SIG-M5 treated with dmso at 0.1 percent for 504 hours (cell line): ENCODE data around the gene SMARCE1.
A peak's percentile ranks its signal among the peaks of the same experiment; 100 is the strongest.

Experiments used
- DNase-seq: peaks from one replicate; lab custom pipeline; 2025; ENCODE audit not compliant: unreplicated experiment; lab: John Stamatoyannopoulos, UW

SMARCE1 gene

DNA sequence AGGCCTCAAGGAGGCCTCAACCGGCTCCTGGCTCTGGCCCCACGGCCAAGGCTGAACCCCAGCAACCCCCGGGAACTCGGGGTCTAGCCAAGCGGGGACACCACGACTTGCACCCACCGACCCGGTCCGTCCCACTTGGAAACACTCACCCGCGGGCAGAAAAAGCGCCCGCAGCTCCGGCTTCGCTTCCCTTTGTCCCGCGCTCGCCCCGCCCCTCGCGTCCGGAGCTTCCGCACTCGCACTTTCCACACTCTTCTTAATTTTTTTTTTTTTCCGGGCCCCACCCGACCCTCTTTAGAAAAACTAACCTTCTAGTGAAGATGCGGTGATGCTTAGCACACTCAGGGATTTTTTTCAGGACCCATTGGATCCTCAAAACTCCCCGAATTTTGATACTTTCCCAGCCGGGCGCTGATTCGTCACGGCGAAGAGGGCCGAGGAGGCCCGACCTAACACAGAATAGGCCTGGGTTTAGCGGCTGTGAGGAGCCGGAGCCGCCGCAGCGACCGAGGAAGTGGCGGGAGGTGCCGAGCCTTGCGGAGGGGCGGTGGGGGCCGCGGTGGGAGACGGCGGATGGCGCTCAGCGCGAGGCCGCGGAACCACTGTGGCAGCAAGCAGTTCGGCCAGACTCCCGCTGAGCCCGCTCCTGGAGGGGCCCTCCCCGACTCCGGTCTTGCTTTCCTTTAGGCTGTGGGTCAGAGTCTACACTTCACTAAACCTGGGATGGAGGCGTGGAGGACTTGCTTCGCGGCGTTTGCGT is at the start of gene SMARCE1:
Gene SMARCE1 (minus strand): TSS at position 195 of the 760 bp plus-strand sequence. CDS start 2,016 bp downstream, outside the sequence.
- DNase-seq, result peak; percentile 71

DNA sequence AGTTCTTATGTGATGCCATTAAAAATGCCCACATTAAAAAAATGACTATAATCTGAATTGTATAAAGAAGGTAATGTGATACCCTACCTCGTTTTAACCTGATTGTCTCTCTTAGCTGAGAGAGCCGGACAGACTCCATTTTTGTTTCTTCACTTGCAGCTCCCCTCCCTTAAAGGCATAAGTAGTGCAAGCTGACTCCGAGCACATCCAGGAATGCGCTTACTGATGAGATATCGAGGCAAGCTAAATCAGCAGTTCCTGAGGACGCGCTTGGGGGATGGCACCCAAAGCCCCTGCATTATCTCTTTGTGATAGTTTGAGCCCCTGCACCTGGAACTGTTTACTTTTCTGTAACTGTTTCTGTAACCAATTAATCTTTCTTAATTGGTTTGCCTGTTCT is 49.7 kb upstream of the SMARCE1 start:
- DNase-seq, result no peak

DNA sequence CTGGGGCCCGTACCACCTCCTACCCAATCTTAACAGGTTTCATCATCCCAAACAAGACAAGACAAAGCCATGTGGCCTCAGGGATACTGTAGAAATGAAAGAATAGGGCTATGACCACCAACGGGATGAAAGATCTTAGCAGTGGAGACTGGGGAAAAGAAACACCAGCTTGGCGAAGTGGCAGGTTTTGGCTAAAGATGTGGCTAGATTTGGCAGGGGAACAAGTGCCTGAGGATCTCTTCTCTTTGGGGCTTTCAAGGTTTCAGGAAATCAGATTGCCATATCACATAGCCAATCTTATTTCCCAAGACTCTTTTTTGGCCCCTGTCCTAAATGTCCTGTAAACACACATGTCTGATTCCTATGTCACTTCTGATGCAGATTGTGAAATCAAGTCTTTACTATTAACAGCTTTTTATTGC is 49.0 kb upstream of the SMARCE1 start:
- DNase-seq, result no peak

DNA sequence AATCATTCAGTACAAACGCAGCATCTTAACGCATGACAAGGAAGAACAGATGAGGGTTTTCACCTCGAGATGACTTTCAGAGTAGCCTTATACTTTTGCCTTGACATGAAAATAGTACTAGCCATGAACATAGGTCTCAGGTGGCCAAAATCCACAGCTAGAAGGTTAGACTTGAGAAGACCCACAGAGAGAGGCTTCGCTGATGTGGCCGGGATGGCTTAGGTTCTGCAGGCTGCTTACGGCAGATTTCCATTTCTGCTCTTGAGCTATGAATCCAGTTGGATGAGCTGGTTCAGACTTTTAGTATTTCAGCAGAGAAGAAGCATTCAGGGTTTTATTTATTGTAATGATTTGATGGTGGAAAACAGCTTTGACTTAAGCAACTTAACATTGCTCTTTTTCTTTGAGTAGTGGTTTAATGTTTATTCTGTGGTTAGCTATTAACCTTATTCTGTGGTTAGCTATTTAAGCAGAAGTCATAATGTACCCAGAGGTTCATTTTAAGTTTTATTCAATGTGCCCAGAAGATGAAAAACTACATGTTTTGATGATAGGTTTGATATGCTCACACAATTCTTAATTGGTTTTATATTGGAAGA is 48.4 kb upstream of the SMARCE1 start:
- DNase-seq, result no peak

DNA sequence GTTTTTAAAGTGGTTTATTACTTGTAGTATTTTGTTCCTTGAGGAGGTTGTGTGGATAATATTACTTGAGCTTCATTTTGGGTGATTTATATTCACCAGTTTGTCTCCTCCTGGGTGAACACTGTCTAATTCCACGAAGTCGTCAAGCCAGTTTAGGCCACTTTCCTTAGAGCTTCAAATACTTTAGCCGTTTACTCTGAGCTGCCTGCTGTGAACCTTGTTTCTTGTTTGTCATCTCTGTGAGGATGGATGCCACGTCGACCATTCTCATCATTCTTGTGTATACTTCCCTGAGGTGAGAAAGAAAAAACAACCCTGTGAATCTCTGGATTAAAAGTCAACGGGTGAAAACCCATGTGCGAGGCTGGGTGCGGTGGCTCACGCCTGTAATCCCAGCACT is 47.0 kb upstream of the SMARCE1 start:
- peak; percentile 48 for DNase-seq

DNA sequence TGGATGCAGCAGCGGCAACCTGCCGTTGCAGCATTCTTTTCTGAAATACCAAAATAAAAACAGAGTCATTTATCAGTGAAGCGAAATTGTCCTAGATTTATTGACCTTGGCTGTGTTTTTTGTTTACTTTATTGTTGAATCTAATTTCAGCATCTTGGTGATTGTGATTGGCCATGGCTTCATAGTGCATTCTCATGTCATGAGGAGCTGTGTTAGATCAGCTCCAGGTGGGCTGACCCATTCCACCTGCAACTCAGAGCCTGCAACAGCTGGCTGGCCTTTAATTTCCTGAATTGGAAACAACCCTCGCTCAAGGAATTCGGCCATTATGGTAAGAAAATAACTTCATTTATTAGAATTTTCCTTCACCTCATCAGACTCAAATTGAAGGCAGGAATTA is 39.5 kb upstream of the SMARCE1 start:
- DNase-seq, result no peak

DNA sequence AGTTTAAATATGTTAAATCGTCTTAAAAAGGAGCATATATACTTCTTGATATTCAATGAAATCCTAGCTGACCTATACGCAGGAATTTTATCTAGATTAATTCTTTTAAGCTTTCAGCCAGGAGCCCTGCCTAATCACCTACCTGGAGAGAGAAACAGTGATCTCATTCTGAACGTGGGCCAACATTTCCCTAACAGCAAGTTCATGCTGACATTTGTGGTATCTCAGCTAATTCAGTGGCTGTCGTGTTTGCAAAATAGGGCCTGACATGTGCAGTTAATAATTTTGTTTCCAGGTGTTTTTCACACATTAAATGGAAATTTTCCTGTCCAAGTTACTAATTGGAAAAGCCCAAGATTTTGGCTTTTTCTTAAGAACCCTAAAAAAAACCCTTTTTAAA is 38.6 kb upstream of the SMARCE1 start:
- no peak for DNase-seq

DNA sequence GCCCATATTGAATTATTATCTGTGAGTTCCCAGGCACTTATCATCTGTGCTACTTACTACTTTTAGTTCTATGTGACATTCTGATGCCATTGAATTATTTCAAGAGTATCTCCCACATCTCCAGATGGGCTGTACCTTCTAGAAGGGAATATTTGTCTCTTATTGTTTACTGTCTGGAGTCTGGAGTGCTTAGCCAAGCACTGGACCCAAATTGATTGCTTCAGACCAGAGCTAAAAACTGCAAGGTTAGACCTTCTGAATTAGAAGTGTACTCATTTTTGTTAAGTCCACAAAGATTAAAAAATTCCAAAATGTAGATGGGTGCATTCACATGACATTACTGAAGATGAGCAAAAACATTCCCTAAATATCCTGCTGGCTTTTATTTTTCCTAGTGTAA is 33.4 kb upstream of the SMARCE1 start:
- DNase-seq, result no peak

DNA sequence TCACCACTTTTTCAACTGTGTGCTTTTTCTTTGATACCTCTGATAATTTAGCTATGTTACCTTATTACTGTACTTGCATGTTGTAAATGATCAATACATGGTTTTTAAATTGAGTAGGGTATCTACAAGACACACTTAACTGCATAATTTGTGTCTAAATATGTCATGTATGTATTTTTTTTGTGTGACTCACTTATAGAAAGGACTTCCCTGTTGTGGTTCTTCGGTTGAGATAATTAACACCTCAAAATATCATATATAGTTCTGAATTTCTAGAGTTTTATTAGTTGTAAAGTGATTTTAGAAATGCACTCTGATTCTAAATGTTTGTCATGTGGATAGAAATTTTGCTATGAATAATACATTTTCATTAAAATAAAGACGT is 31.9 kb upstream of the SMARCE1 start:
- DNase-seq, result no peak

DNA sequence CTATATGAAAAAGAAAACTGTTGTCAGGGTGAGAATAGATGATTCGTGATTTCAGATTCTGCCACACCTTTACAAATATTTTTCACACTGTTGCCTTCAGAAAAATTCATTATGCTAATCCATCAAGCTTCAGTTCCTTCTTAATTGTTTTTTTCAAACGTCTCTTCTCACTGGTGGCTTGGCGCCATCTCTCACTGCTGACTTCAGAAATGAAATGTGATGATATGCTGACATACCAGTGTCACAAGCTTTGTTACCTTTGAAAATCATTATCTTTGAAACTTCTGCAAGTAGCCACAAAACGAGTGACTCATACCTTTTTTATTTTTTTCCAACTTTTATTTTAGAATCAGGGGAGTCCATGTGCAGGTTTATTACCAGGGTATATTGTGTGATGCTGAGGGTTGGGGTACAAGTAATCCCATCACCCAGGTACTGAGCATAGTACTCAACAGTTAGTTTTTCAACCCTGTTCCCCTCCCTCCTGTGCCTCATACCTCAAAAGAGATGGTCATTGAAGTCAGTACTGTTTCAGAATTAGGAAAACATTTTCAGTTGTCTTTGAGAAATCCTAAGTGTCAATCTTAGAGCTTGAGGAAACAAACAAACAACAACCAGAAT is 31.4 kb upstream of the SMARCE1 start:
- DNase-seq, result no peak

DNA sequence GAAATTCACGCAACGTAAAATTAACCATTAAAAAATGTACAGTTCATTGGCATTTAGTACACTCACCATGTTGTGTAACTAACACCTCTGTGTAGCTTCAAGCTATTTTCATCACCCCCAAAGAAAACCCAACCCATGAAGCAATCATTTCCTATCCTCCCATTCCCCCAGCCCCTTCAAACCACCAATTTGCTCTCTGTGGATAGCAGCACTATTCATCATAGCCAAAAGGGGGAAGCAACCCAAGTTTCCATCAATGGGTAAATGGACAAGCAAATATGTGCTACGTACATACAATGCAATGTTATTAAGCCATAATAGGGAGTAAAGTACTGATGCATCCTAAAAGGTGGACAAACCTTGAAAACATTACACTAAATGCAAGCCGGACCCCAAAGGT is 28.3 kb upstream of the SMARCE1 start:
- peak; percentile 93 for DNase-seq

DNA sequence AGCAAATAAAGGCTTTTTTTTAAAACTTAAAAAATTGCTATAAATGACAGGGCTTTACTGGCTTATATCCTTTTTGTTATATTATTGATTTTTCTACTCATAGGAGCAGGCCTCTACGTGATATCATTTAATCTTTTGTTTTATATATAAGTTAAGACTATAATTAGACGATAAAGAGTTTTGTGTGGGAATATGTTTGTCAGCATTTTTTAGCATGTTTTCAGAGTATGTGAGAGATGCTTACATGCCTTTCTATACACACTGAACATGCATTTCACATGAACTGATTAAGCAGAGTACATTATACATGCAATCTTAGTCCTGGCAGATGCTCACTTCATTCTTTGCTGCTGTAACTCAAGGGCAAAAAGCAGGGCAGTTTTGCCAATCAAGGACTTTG is 25.0 kb upstream of the SMARCE1 start:
- no peak for DNase-seq

DNA sequence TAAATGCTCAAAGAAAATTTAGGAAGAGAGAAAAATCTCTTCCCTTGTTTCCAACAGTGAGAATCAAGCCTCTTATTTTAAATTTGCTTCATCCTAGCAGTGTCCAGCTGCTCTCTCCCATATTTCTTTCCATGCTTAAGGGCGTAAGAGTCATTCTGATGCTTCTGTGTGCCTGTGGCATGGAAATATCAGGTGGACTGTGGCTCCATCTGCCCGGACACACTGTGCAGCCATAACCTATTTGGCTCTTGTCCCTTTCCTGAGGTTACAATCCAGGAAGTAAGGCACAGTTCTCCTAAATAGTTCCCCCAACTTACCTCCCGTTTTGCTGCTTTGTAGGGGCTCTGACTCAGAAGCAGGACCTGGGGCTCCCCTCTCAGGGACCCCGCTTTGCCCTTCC is 23.7 kb upstream of the SMARCE1 start:
- no peak for DNase-seq

DNA sequence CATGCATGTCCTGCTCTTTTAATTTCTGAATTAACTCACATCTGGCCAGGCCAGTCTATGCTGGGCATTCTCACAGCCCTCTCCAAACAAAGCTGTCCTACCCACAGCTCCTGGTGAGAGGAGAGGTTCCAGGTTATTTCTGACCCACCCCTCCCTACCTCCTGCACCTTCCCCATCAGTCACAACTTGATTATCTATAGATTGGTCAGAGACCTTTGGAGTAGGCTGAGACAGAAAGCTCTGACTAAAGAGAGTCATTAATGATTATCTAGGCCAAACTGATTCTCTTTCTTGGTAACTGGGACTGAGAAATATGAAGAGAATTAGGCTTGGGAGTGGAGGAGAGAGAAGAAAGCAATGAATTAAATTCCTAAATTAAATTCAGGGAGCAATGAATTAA is 18.7 kb upstream of the SMARCE1 start:
- DNase-seq, result no peak

DNA sequence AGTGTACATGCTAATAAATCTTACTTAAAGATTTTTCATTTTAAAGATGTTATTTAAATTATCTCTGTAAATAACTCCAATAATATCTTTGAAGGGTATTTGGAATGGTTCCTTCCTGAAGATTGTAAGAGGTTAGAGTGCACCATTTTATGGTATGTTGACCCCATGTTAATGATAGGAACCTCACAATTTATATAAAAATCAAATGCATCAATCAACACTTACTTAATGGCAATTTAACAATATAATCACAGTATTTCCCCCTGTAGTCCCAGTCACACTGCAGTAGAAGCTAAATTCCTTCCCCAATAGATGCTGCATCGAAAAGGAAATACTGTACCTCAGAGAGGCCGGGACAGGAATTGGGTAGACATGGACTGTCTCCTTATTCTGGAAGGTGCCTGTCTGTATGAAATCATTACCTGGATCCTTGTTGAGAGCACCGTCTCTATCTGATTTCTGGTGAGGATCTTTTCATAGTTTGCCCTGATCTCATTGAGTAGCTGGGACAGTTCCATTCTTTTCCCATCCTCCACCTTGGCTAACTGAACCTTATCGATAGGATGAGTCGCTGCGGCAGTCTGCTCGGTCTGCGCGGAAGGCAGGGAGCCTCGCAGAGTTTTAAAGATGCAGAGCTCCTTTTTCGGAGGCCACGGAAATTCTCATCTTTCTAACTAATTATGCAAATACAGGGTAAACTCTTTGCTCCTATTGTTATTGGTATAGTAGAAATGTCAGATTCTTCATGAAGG is 17.1 kb upstream of the SMARCE1 start, which contains the start of gene KRT222:
Gene KRT222 (minus strand): TSS at position 596 of the 752 bp plus-strand sequence. CDS start 78 bp downstream, at position 518.
- no peak for DNase-seq

DNA sequence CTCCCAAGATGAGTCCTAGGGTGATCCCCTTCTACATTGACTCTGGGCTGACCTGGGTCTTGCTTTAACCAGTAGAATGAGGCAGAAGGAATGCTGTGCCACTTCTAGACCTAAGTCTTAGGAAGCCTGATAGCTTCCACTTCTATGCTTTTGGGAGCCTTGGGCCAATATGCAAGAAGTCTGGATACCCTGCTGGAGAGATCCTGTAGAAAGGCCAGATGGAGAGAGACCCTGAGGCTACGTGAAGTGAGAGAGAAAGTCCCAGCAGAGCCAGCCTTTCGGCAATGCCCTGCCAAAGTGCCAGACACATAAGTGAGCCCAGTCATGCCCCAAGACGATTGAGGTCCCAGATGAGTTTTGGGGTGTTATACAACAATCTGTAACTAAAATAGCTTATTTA is 15.6 kb upstream of the SMARCE1 start:
- DNase-seq, result no peak

DNA sequence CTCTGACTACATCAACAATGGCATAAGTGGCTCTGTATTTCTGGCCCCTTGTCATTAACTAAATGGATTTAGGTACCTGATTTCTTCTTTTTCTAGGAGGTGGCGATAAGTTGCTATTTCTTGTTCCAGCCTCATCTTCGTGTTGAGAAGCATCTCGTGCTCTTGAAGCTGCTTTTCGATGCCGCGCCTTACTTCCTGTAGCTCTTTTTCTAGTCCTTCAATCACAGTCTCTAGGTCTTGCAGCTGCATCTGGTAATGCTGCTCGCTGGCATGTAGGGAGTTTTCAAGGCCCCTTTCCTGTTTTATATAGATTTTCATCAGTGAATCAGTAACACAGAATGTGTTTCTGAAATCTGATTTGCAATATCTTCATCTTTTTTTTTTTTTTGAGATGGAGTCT is 12.3 kb upstream of the SMARCE1 start:
- DNase-seq, result no peak

DNA sequence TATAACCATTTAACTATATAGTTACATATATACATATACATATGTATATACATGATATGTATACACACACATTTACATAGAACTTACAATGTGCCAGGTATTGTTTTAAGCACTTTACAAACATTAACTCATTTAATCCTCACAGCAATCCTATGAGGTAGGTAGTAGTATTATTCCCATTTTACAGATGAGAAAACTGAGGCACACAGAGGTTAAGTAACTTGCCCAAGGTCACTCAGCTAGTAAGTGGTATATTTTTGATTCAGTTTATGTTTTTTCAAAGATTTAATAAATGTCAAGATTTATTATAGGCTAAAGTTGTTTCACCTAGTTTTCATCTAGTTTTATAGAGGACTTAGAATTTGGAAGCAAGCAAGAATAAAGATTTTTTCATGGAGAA is 10.8 kb upstream of the SMARCE1 start:
- DNase-seq, result no peak

DNA sequence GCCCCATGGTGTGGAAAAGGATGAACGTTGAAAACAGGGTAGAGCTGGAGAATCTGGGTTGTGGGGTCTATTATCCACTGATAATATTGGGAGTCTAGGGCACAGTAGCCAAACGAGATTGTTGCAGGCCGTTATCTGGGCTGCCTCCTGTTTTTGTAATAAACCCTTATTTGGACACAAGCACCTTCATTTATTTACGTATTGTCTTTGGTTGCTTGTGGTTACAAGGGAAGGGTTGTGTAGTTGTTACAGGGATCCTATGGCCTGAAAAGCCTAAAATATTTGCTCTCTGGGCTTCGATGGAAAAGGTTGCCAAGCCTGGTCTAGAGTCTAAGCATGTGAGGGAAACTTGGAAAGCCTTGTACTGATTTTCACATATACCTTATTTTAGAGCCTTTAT is 4.3 kb upstream of the SMARCE1 start:
- DNase-seq, result no peak

DNA sequence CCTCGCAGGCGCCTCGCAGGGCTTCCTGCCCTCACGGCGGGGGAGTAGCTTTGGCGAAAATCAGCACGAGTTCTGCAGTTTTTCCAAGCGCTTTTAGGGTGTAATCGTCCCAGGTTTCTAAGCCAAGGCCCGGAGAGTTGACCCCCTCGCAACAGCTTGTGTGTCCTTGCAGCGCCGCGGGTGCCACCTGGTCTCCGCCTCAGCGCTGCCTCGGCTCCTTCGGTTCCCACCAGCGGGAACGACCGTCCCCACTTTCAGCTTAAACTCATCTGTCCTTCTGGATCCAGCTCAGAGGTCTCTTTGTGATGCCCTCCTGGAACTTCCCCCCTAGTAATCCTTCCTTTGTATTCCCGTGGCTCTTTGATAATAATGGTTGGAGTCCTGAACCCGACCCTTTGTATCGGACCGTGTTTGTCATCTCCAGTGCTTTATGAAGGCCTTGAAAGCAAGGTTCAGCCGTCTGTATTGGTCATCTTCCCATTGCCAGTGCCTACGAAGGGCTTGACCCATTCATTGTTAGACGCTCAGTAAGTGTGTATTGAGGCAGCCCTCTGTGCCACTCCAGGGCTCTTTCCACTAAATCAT is 858 bp upstream of the SMARCE1 start:
- DNase-seq, result no peak
